Measurements from ENCODE around the gene CHD9.
"Not testable (repeated sequence)": the region's sequence is repeated elsewhere in the genome, so short reads cannot be mapped to it uniquely, and the experiment has no call there.

Gene CHD9

GRCh38 chr16:53073022-53073421, 18.2 kb downstream of the CHD9 start:
- Histone ChIP-seq H3K9me3 (ENCODE audit: control extremely low read depth in 1 of 5, control insufficient read depth in 4 of 5, insufficient read depth in 2 of 5, low read depth in 1 of 5, low read length in 4 of 5) (peaks cover 0 to 5% (median 3%) of the 10 kb centered on the region in 5 experiments), H3K27me3 (replicated peaks in 2 of 5; ENCODE audit: control insufficient read depth in 4 of 5, insufficient read depth in 5 of 5, low read length in 4 of 5) (no peaks in the 10 kb centered on the region), H3K4me3 (ENCODE audit: control insufficient read depth in 1 of 7, extremely low read depth in 1 of 7, insufficient read depth in 4 of 7, low read depth in 2 of 7, low read length in 6 of 7) (no peak overlapping the region), H3K27ac (ENCODE audit: insufficient read depth in 1 of 2, low read depth in 1 of 2, low read length in 2 of 2, poor library complexity in 1 of 2, severe bottlenecking in 2 of 2) (peak overlapping the region in 1 of 2 experiments; percentile 79), H3K4me1 (ENCODE audit: control extremely low read depth in 1 of 4, control insufficient read depth in 4 of 4, insufficient read depth in 4 of 4, low read length in 3 of 4) (peaks cover 4 to 36% (median 26%) of the 10 kb centered on the region in 4 experiments), H3K36me3 (ENCODE audit: control insufficient read depth in 4 of 4, insufficient read depth in 4 of 4, low read length in 3 of 4) (peaks cover 0 to 10% (median 3%) of the 10 kb centered on the region in 4 experiments)
- DNase-seq = no peak
- ChIA-PET CTCF (no interaction called here), POLR2A (no interaction called here)
- WGBS (ENCODE audit: insufficient coverage) = no CpG with 5 or more reads among the region's 6 CpGs

GRCh38 chr16:53074296-53074695, 19.5 kb downstream of the CHD9 start:
- POLR2A ChIA-PET; H3K36me3 ChIP-seq (ENCODE audit: control insufficient read depth in 4 of 4, insufficient read depth in 4 of 4, low read length in 3 of 4); DNase-seq; H3K4me3 ChIP-seq (ENCODE audit: control insufficient read depth in 1 of 7, extremely low read depth in 1 of 7, insufficient read depth in 4 of 7, low read depth in 2 of 7, low read length in 6 of 7); H3K27ac ChIP-seq (ENCODE audit: insufficient read depth in 1 of 2, low read depth in 1 of 2, low read length in 2 of 2, poor library complexity in 1 of 2, severe bottlenecking in 2 of 2); H3K9me3 ChIP-seq (ENCODE audit: control extremely low read depth in 1 of 5, control insufficient read depth in 4 of 5, insufficient read depth in 2 of 5, low read depth in 1 of 5, low read length in 4 of 5); H3K27me3 ChIP-seq (replicated peaks in 2 of 5; ENCODE audit: control insufficient read depth in 4 of 5, insufficient read depth in 5 of 5, low read length in 4 of 5): not testable (repeated sequence)
- CTCF ChIA-PET = interaction anchor here (0.7 to 1.4 kb wide), 2 partner anchors 25 to 133 kb away, joined by 3 read pairs; no protein-coding TSS in a partner anchor
- WGBS (ENCODE audit: insufficient coverage) = 92% methylated on average over 3 of the region's 3 CpGs
- peaks cover 4 to 33% (median 20%) of the 10 kb centered on the region in 4 experiments for H3K4me1 ChIP-seq (ENCODE audit: control extremely low read depth in 1 of 4, control insufficient read depth in 4 of 4, insufficient read depth in 4 of 4, low read length in 3 of 4)

- H3K9me3 ChIP-seq (ENCODE audit: control extremely low read depth in 1 of 5, control insufficient read depth in 4 of 5, insufficient read depth in 2 of 5, low read depth in 1 of 5, low read length in 4 of 5); H3K27ac ChIP-seq (ENCODE audit: insufficient read depth in 1 of 2, low read depth in 1 of 2, low read length in 2 of 2, poor library complexity in 1 of 2, severe bottlenecking in 2 of 2); H3K27me3 ChIP-seq (replicated peaks in 2 of 5; ENCODE audit: control insufficient read depth in 4 of 5, insufficient read depth in 5 of 5, low read length in 4 of 5); H3K4me3 ChIP-seq (ENCODE audit: control insufficient read depth in 1 of 7, extremely low read depth in 1 of 7, insufficient read depth in 4 of 7, low read depth in 2 of 7, low read length in 6 of 7); H3K36me3 ChIP-seq (ENCODE audit: control insufficient read depth in 4 of 4, insufficient read depth in 4 of 4, low read length in 3 of 4); POLR2A ChIA-PET: not testable (repeated sequence)
- H3K4me1 ChIP-seq (ENCODE audit: control extremely low read depth in 1 of 4, control insufficient read depth in 4 of 4, insufficient read depth in 4 of 4, low read length in 3 of 4) = peaks cover 4 to 26% (median 17%) of the 10 kb centered on the region in 4 experiments
- DNase-seq = peak in 2 of 3 donors; percentile 41 to 50
- WGBS (ENCODE audit: insufficient coverage) = 100% methylated on average over 1 of the region's 7 CpGs
- CTCF ChIA-PET = interaction anchor here (1.1 to 1.4 kb wide), 3 partner anchors 16 to 132 kb away, joined by 3 read pairs; no protein-coding TSS in a partner anchor
Observed at GRCh38 chr16:53075461-53075860, 20.7 kb downstream of the CHD9 start.

GRCh38 chr16:53078247-53078646, 23.5 kb downstream of the CHD9 start:
- CTCF ChIA-PET = interaction anchor here (0.9 to 3.7 kb wide), 9 partner anchors 9 to 77 kb away, joined by 3 to 23 read pairs (median 4); partner anchors contain the start of gene CHD9
- WGBS (ENCODE audit: insufficient coverage) = no CpG with 5 or more reads among the region's 2 CpGs

GRCh38 chr16:53078765-53079485, 24.1 kb downstream of the CHD9 start:
- H3K27ac ChIP-seq (ENCODE audit: insufficient read depth in 1 of 2, low read depth in 1 of 2, low read length in 2 of 2, poor library complexity in 1 of 2, severe bottlenecking in 2 of 2) = no peak overlapping the region
- ChIA-PET POLR2A (interaction anchor here (0.9 kb wide), 1 partner anchor 15 kb away, joined by 3 read pairs; no protein-coding TSS in a partner anchor), CTCF (interaction anchor here (1.0 to 3.7 kb wide), 12 partner anchors 10 to 76 kb away, joined by 3 to 23 read pairs (median 4); partner anchors contain the start of gene CHD9)
- H3K36me3 ChIP-seq (ENCODE audit: control insufficient read depth in 4 of 4, insufficient read depth in 4 of 4, low read length in 3 of 4) = peaks cover 0 to 5% (median 1%) of the 10 kb centered on the region in 4 experiments
- H3K4me1 ChIP-seq (ENCODE audit: control extremely low read depth in 1 of 4, control insufficient read depth in 4 of 4, insufficient read depth in 4 of 4, low read length in 3 of 4) = peaks cover 0 to 3% (median 0%) of the 10 kb centered on the region in 4 experiments
- H3K9me3 ChIP-seq (ENCODE audit: control extremely low read depth in 1 of 5, control insufficient read depth in 4 of 5, insufficient read depth in 2 of 5, low read depth in 1 of 5, low read length in 4 of 5) = peaks cover 0 to 5% (median 3%) of the 10 kb centered on the region in 5 experiments
- no peak overlapping the region for H3K4me3 ChIP-seq (ENCODE audit: control insufficient read depth in 1 of 7, extremely low read depth in 1 of 7, insufficient read depth in 4 of 7, low read depth in 2 of 7, low read length in 6 of 7)
- peak in 2 of 3 donors; percentile 46 to 58 for DNase-seq
- H3K27me3 ChIP-seq (replicated peaks in 2 of 5; ENCODE audit: control insufficient read depth in 4 of 5, insufficient read depth in 5 of 5, low read length in 4 of 5) = no peaks in the 10 kb centered on the region
- 81% methylated on average over 5 of the region's 6 CpGs for WGBS (ENCODE audit: insufficient coverage)

More at GRCh38 chr16:53078247-53078646, 23.5 kb downstream of the CHD9 start:
- peaks cover 0 to 5% (median 3%) of the 10 kb centered on the region in 5 experiments for H3K9me3 ChIP-seq (ENCODE audit: control extremely low read depth in 1 of 5, control insufficient read depth in 4 of 5, insufficient read depth in 2 of 5, low read depth in 1 of 5, low read length in 4 of 5)
- H3K4me1 ChIP-seq (ENCODE audit: control extremely low read depth in 1 of 4, control insufficient read depth in 4 of 4, insufficient read depth in 4 of 4, low read length in 3 of 4) = peaks cover 0 to 3% (median 0%) of the 10 kb centered on the region in 4 experiments
- H3K27ac ChIP-seq (ENCODE audit: insufficient read depth in 1 of 2, low read depth in 1 of 2, low read length in 2 of 2, poor library complexity in 1 of 2, severe bottlenecking in 2 of 2) = no peak overlapping the region
- H3K4me3 ChIP-seq (ENCODE audit: control insufficient read depth in 1 of 7, extremely low read depth in 1 of 7, insufficient read depth in 4 of 7, low read depth in 2 of 7, low read length in 6 of 7) = no peak overlapping the region
- DNase-seq = no peak
- POLR2A ChIA-PET = no interaction called here
- H3K36me3 ChIP-seq (ENCODE audit: control insufficient read depth in 4 of 4, insufficient read depth in 4 of 4, low read length in 3 of 4) = peaks cover 0 to 5% (median 1%) of the 10 kb centered on the region in 4 experiments
- no peaks in the 10 kb centered on the region for H3K27me3 ChIP-seq (replicated peaks in 2 of 5; ENCODE audit: control insufficient read depth in 4 of 5, insufficient read depth in 5 of 5, low read length in 4 of 5)

GRCh38 chr16:53080345-53081031, 25.7 kb downstream of the CHD9 start:
- H3K4me1 ChIP-seq (ENCODE audit: control extremely low read depth in 1 of 4, control insufficient read depth in 4 of 4, insufficient read depth in 4 of 4, low read length in 3 of 4) = peaks cover 2 to 6% (median 4%) of the 10 kb centered on the region in 4 experiments
- no peaks in the 10 kb centered on the region for H3K9me3 ChIP-seq (ENCODE audit: control extremely low read depth in 1 of 5, control insufficient read depth in 4 of 5, insufficient read depth in 2 of 5, low read depth in 1 of 5, low read length in 4 of 5)
- 97% methylated on average over 7 of the region's 8 CpGs for WGBS (ENCODE audit: insufficient coverage)
- H3K27me3 ChIP-seq (replicated peaks in 2 of 5; ENCODE audit: control insufficient read depth in 4 of 5, insufficient read depth in 5 of 5, low read length in 4 of 5) = no peaks in the 10 kb centered on the region
- no peak for DNase-seq
- no peak overlapping the region for H3K4me3 ChIP-seq (ENCODE audit: control insufficient read depth in 1 of 7, extremely low read depth in 1 of 7, insufficient read depth in 4 of 7, low read depth in 2 of 7, low read length in 6 of 7)
- no peak overlapping the region for H3K27ac ChIP-seq (ENCODE audit: insufficient read depth in 1 of 2, low read depth in 1 of 2, low read length in 2 of 2, poor library complexity in 1 of 2, severe bottlenecking in 2 of 2)
- POLR2A ChIA-PET = interaction anchor here (1.0 kb wide), 1 partner anchor 8 kb away, joined by 5 read pairs; no protein-coding TSS in a partner anchor
- CTCF ChIA-PET = interaction anchor here (0.9 to 3.7 kb wide), 6 partner anchors 16 to 129 kb away, joined by 3 to 23 read pairs (median 4); partner anchors contain the start of gene CHD9
- peaks cover 0 to 5% (median 1%) of the 10 kb centered on the region in 4 experiments for H3K36me3 ChIP-seq (ENCODE audit: control insufficient read depth in 4 of 4, insufficient read depth in 4 of 4, low read length in 3 of 4)

Measured in common myeloid progenitor, CD34-positive (primary cell).